Tibial artery (tissue), 4 donors: Measurements from ENCODE around the gene CCL13.

ENCODE experiments used
- DNase-seq, 2 donors: peaks; one replicate each; pipeline ENCODE4 v3.0.0-alpha.2; 2019
- H3K27ac ChIP-seq, 2 donors: fragments of 200-600 bp; sonication (generic) in 1 of 2; 1 replicate in 1 of 2; 2 replicates in 1 of 2; pipeline ENCODE4 v1.5.1; 2018 to 2019; ENCODE audit warnings: mild to moderate bottlenecking in 1 of 2
- H3K27me3 ChIP-seq, 2 donors: fragments of 200-600 bp; sonication (generic) in 1 of 2; one replicate each; pipeline versions ENCODE4 v1.5.1 to v1.6.0; 2016 to 2019
- H3K36me3 ChIP-seq, 3 donors: fragments of 200-600 bp; sonication (generic) in 2 of 3; one replicate each; pipeline ENCODE4 v1.5.1; 2016 to 2019; ENCODE audit warnings: mild to moderate bottlenecking in 2 of 3
- H3K4me1 ChIP-seq, 4 donors: fragments of 200-600 bp; sonication (generic) in 2 of 4; 1 replicate in 3 of 4; 2 replicates in 1 of 4; pipeline ENCODE4 v1.5.1; 2016 to 2019
- H3K4me3 ChIP-seq, 2 donors: fragments of 200-600 bp; sonication (generic) in 1 of 2; 1 replicate in 1 of 2; 2 replicates in 1 of 2; pipeline ENCODE4 v1.5.1; 2018 to 2019; ENCODE audit warnings: mild to moderate bottlenecking in 2 of 2
- H3K9me3 ChIP-seq, 3 donors: fragments of 200-600 bp; sonication (generic) in 1 of 3; one replicate each; pipeline ENCODE4 v1.5.1; 2016 to 2019
- intact Hi-C: fragments of 100-400 bp; cut with DNase I; formaldehyde crosslinking; loops from one replicate; pipeline ENCODE4 v1.15.0; 2023; ENCODE audit warnings: low total_unique reads
- TF ChIP-seq, protein P1 (sequence below), 2 experiments: fragments of 200-600 bp in 1 of 2; fragments of 450-650 bp in 1 of 2; IDR thresholded peaks; one replicate each; pipeline ENCODE4 v1.5.1; 2017 to 2019; ENCODE audit warnings: antibody characterized with exemption in 2 of 2, mild to moderate bottlenecking in 1 of 2, moderate library complexity in 1 of 2

CCL13 gene

DNA sequence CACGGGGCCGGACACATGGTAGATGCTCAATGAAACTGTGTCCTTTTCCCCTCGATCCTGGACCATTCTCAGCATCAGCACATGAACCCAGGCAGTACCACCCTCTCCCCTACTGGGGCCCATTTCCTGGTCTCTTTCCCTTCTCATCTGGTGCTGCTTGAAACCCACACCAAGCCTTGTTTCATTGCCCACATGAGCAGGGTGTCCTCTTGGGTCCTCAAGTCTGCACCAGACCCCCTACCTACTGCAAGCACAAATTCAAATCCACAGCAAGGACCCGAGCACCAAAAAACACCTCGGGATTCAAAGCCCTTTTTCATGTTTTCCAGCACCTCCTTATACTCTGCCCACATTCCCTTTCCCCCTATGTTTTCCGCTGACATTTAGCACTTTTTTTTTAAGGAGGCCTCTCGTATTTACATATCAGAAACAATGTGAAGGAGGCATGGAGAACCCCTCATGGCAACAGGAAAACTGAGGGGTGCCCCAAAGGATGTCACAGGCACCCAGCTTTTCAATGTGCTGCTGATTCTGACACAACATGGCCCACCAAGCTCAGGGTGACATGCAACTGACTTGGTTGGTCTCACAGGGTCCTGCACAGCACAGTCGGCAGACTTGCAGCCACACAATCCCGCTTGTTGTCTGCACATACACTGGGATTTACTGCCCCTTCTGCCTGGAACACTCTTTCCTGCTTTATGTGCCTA is 11.4 kb downstream of the CCL13 start:
- no peak for DNase-seq
- no peak overlapping the region for H3K27ac ChIP-seq
- no peaks in the 10 kb centered on the region for H3K36me3 ChIP-seq
- TF ChIP-seq, protein P1, sequence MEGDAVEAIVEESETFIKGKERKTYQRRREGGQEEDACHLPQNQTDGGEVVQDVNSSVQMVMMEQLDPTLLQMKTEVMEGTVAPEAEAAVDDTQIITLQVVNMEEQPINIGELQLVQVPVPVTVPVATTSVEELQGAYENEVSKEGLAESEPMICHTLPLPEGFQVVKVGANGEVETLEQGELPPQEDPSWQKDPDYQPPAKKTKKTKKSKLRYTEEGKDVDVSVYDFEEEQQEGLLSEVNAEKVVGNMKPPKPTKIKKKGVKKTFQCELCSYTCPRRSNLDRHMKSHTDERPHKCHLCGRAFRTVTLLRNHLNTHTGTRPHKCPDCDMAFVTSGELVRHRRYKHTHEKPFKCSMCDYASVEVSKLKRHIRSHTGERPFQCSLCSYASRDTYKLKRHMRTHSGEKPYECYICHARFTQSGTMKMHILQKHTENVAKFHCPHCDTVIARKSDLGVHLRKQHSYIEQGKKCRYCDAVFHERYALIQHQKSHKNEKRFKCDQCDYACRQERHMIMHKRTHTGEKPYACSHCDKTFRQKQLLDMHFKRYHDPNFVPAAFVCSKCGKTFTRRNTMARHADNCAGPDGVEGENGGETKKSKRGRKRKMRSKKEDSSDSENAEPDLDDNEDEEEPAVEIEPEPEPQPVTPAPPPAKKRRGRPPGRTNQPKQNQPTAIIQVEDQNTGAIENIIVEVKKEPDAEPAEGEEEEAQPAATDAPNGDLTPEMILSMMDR (IDR thresholded peaks at IDR 0.05) = no peak
- no peaks in the 10 kb centered on the region for H3K4me1 ChIP-seq
- H3K27me3 ChIP-seq = peaks cover 0 to 9% of the 10 kb centered on the region in 2 donors
- no peak overlapping the region for H3K4me3 ChIP-seq
- H3K9me3 ChIP-seq = no peaks in the 10 kb centered on the region
- intact Hi-C loops = no loop called here

DNA sequence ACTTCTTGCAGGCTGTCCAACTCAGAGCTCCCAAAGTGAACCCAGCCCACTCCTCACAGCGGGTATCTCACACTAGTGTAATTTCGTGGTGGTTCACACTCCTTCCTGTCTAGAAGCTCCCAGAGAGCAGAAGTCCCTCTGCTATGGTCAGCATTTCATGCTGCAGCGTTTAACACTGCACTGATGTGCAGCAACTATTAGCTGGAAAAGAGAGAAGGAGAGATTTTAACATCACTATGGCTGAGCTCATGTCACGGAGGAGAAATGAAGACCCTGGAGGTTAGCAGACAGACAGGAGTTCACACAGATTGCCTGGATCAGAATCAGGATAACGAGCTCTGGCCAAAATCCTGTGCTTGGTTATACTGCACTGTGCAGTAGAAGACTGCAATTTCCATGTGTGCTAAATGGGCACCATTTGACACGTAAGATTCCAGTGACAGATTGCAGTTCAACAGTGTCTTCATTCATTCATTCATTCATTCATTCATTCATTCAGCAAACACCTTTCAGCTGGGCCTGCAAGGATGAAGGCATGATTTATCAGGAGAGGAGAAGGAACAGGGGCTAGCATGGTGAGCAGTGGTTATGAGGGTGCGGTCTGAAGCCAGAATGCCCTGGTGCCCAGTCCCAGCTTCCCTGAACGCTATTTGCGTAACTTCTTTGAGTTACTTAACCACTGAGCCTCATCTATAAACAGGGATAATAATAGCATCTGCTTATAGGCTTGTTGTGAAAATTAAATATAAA is 12.1 kb downstream of the CCL13 start:
- no peaks in the 10 kb centered on the region for H3K4me1 ChIP-seq
- no peaks in the 10 kb centered on the region for H3K36me3 ChIP-seq
- H3K27me3 ChIP-seq = peaks cover 0 to 3% of the 10 kb centered on the region in 2 donors
- TF ChIP-seq, protein P1 (IDR thresholded peaks at IDR 0.05) = no peak
- H3K27ac ChIP-seq = no peak overlapping the region
- intact Hi-C loops = no loop called here
- H3K4me3 ChIP-seq = no peak overlapping the region
- no peak for DNase-seq
- H3K9me3 ChIP-seq = no peaks in the 10 kb centered on the region

DNA sequence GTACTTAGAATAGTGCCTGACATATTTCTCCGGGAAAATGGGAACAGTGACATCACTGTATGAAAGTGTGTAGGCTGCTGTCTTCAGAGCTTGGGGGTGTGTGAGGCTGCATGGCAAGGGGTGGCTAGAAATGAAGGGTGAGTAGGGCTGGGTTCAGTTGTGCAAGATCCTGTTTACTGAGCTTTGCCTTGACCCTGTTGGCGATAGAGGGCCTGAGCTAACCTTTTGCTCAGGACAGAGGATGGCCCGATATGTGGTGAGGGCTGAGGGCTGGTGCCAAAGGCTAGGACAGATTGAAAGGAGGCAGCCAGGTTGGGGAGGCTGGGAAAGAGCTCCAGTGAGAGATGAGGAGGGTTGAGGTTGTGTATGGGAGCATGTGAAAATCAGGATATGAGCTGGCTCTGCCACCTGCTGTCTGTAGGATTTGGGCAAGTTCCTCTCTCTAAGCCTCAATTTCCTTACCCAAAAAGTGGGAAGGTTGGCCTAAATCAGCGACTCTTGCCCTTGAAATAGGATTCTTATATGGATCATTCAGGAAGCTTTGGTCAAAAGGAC is 12.7 kb downstream of the CCL13 start:
- TF ChIP-seq, protein P1 (IDR thresholded peaks at IDR 0.05) = no peak
- no peaks in the 10 kb centered on the region for H3K4me1 ChIP-seq
- H3K9me3 ChIP-seq = no peaks in the 10 kb centered on the region
- H3K27ac ChIP-seq = no peak overlapping the region
- DNase-seq = no peak
- no peaks in the 10 kb centered on the region for H3K36me3 ChIP-seq
- no peak overlapping the region for H3K4me3 ChIP-seq
- intact Hi-C loops = no loop called here
- H3K27me3 ChIP-seq = peaks cover 0 to 3% of the 10 kb centered on the region in 2 donors

DNA sequence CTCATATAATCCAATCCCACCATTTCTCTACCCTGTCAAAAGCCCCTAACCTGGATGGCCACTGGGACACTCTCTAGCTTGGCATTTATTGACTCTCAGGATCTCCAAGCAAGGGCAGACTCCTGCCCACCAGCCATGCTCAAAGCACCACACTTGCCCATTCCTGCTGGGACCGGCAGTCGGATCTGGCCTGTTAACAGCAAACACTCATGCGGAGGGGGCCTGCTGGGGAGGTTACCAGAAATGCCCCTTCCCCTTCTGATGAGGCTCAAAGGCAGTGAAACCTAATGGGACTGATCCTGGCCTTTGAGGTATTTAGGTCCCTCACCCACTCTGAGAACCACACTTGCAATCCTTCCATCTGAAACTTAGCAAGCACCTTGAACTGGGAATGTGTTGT is 13.3 kb downstream of the CCL13 start:
- intact Hi-C loops = no loop called here
- no peaks in the 10 kb centered on the region for H3K9me3 ChIP-seq
- no peak for DNase-seq
- TF ChIP-seq, protein P1 (IDR thresholded peaks at IDR 0.05) = no peak
- no peaks in the 10 kb centered on the region for H3K36me3 ChIP-seq
- no peaks in the 10 kb centered on the region for H3K4me1 ChIP-seq
- H3K27me3 ChIP-seq = peaks cover 0 to 3% of the 10 kb centered on the region in 2 donors
- H3K27ac ChIP-seq = no peak overlapping the region
- no peak overlapping the region for H3K4me3 ChIP-seq

DNA sequence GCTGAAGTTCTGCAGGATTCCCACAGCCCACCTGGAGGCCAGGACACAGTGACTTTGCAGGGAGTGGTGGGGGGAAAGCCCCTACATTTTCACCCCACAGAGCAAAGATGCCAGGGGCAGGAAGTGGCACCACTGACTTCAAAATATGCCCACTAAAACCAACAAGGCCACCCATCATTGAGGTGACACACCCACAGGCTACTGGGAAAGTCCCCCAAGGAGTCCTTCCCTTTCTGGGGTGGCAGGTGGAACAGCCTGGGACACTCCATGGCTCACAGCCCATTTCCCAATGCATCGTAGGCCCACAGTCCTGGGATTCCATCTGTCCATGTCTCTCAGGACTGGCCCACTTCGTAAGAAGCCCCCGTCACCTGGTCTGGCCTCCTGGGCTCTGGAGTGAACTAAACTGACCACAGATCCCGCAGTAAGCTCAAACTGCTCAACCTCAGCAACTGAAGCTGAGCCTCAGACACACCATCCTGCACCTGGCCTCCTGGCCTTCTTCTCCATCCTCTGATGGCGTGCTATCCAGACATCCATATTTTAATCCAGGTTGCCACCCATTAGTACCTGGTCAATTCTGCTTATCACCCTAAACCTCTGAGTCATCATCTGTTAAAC is 14.2 kb downstream of the CCL13 start:
- no peaks in the 10 kb centered on the region for H3K4me1 ChIP-seq
- TF ChIP-seq, protein P1 (IDR thresholded peaks at IDR 0.05) = no peak
- no peaks in the 10 kb centered on the region for H3K27me3 ChIP-seq
- H3K36me3 ChIP-seq = no peaks in the 10 kb centered on the region
- H3K27ac ChIP-seq = no peak overlapping the region
- intact Hi-C loops = no loop called here
- no peak for DNase-seq
- H3K4me3 ChIP-seq = no peak overlapping the region
- H3K9me3 ChIP-seq = no peaks in the 10 kb centered on the region
